Omental fat pad (tissue), 4 donors: ENCODE data around the gene SMARCD3. TPM values are rescaled to one million over a fixed set of nuclear protein-coding genes. Genes with fewer than 3 reads are reported as not detected.

Experiments used
- ATAC-seq: fragments of 150-250 bp; one replicate; pipeline ENCODE4 v1.9.1; 2016; ENCODE audit warnings: mild to moderate bottlenecking, moderate library complexity; ENCODE audit not compliant: low FRiP score
- DNase-seq: peaks from one replicate; pipeline ENCODE4 v3.0.0-alpha.2; 2019; ENCODE audit warnings: low spot score
- total RNA-seq, 4 donors: library from RNA; depleted of rRNA; stranded (reverse); fragments of >200 nt; gene quantifications; one replicate each; pipeline ENCODE4 v1.1.0, GENCODE V29; 2016
- TF ChIP-seq, protein P1 (sequence below), 3 donors: fragments of 450-650 bp; IDR thresholded peaks; one replicate each; pipeline ENCODE4 v1.5.1; 2016 to 2017; ENCODE audit warnings: antibody characterized with exemption in 3 of 3, mild to moderate bottlenecking in 3 of 3, moderate library complexity in 2 of 3

SMARCD3 gene
- total RNA-seq, 4 donors from 2014 or later: 19.7 to 57.5 (median 31.2) TPM

GRCh38 chr7:151272405-151272804 is 23.9 kb upstream of the SMARCD3 start:
- TF ChIP-seq, protein P1, sequence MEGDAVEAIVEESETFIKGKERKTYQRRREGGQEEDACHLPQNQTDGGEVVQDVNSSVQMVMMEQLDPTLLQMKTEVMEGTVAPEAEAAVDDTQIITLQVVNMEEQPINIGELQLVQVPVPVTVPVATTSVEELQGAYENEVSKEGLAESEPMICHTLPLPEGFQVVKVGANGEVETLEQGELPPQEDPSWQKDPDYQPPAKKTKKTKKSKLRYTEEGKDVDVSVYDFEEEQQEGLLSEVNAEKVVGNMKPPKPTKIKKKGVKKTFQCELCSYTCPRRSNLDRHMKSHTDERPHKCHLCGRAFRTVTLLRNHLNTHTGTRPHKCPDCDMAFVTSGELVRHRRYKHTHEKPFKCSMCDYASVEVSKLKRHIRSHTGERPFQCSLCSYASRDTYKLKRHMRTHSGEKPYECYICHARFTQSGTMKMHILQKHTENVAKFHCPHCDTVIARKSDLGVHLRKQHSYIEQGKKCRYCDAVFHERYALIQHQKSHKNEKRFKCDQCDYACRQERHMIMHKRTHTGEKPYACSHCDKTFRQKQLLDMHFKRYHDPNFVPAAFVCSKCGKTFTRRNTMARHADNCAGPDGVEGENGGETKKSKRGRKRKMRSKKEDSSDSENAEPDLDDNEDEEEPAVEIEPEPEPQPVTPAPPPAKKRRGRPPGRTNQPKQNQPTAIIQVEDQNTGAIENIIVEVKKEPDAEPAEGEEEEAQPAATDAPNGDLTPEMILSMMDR (IDR thresholded peaks at IDR 0.05): no peak
- ATAC-seq: peak; percentile 10
- no peak for DNase-seq

GRCh38 chr7:151271699-151272355 is 23.3 kb upstream of the SMARCD3 start:
- TF ChIP-seq, protein P1 (IDR thresholded peaks at IDR 0.05): no peak
- ATAC-seq: peak; percentile 58
- DNase-seq: no peak

GRCh38 chr7:151269511-151269910 is 21.0 kb upstream of the SMARCD3 start:
- no peak for ATAC-seq
- no peak for DNase-seq

DNA sequence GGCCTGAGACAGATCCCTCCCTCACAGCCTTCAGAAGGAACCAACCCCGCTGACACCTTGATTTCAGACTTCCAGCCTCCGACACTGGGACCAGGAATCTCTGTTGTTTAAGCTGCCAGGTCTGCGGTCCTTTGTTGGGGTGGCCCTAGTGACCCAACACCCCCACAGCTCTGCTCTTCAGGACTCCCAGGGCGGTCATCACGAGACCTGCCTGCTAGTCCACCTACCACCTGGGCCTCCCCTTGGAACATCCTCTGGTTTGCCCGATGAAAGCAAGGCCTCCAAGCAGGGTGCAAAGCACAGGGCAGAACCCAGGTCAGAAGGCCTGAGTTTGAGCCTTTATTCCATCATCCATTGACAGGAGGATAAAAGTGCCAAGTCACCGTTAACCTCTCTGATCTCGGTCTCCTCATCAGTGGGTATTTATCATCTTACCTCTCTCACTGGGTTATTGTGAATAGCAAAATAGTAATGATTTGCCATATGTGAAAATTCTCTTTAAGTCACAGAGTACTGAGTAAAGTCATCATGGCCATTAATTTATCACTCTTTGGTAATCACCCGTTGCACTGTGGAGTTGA is 16.9 kb upstream of the SMARCD3 start:
- DNase-seq (no peak), ATAC-seq (no peak)
- TF ChIP-seq, protein P1 (IDR thresholded peaks at IDR 0.05): no peak

More at GRCh38 chr7:151269511-151269910, 21.0 kb upstream of the SMARCD3 start:
- TF ChIP-seq, protein P1 (IDR thresholded peaks at IDR 0.05): no peak

DNA sequence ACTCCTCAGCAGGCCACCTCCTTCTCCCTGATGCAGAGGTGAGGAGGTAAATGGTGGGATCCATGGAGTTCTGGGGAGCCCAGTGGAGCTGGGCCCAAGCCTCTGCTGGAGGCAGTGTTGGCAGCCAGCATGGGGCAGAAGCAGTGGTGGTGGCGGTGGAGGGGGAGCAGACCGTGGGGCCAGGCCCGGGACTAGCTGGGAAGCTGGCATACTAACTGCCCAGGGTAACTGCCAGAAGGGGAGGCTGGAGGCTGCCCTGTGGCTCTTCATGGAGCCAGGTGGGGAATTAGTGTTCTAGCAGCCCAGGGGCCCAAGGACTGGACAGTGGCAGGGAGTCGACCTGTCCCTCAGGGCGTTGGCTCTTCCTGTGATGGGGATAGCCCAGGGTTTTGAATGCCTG is 16.1 kb upstream of the SMARCD3 start:
- ATAC-seq (no peak), DNase-seq (no peak)
- TF ChIP-seq, protein P1 (IDR thresholded peaks at IDR 0.05): no peak

- TF ChIP-seq, protein P1 (IDR thresholded peaks at IDR 0.05): no peak
- ATAC-seq (no peak), DNase-seq (no peak)
These were observed 13.0 kb upstream of the SMARCD3 start for GRCh38 chr7:151261529-151261928.

- DNase-seq (no peak), ATAC-seq (no peak)
- TF ChIP-seq, protein P1 (IDR thresholded peaks at IDR 0.05): no peak
These were observed 12.4 kb upstream of the SMARCD3 start for GRCh38 chr7:151260883-151261282.
